Measurements from ENCODE around the gene HDAC4. TPM values are rescaled to one million over a fixed set of nuclear protein-coding genes. Genes with fewer than 3 reads are reported as not detected.

The HDAC4 gene
- total RNA-seq, 1 experiment from 2014 or later = 32.0 TPM

DNA sequence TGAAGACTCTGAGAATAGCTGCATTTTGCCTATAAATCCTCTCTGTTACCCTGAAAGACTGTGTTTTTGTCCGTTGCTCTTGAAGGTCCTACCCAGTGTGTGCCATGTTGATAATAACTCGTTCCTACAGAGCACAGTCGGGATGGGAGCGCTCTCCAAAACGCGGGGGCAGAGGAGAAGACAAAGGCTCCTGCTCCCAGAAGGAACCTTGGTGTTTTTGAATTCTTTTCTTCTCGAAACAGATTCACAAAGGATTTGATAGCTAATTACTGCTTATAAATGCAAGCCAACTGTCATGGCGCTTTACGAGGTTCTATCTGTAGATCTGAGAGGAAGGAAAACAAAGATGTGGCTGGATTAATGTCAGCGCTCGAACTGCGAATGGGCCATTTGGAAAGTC lies 19.3 kb upstream of the HDAC4 start:
- Histone ChIP-seq H3K4me2 (ENCODE audit: insufficient read depth, insufficient read length, low read length) (no peak overlapping the region), H3K79me2 (ENCODE audit: insufficient read depth, low read length) (no peaks in the 10 kb centered on the region), H2AFZ (ENCODE audit: low read length) (no peak overlapping the region), H3K18ac (ENCODE audit: insufficient read length, low read depth, low read length) (no peak overlapping the region), H3K14ac (ENCODE audit: insufficient read depth, low read length) (no peak overlapping the region), H3K79me1 (ENCODE audit: insufficient read depth, low read depth, low read length, poor library complexity, severe bottlenecking) (no peaks in the 10 kb centered on the region), H4K8ac (replicated peaks; ENCODE audit: insufficient read length, low read depth, low read length) (no peak overlapping the region), H3K4me1 (ENCODE audit: insufficient read depth, low read length) (no peaks in the 10 kb centered on the region), H3K27ac (ENCODE audit: insufficient read length, low read depth, low read length) (no peak overlapping the region), H3K23ac (ENCODE audit: insufficient read length, low read depth, low read length) (no peak overlapping the region), H2BK12ac (ENCODE audit: insufficient read length, low read depth, low read length) (no peak overlapping the region), H3K27me3 (ENCODE audit: insufficient read depth, low read length) (no peaks in the 10 kb centered on the region), H3K9ac (ENCODE audit: extremely low read depth, insufficient read length, low read length) (no peak overlapping the region), H3T11ph (ENCODE audit: low read length) (no peak overlapping the region), H4K5ac (ENCODE audit: insufficient read length, low read depth, low read length) (no peak overlapping the region), H3K23me2 (ENCODE audit: insufficient read length, low read depth, low read length, poor library complexity, severe bottlenecking) (no peaks in the 10 kb centered on the region), H4K91ac (ENCODE audit: insufficient read length, low read depth, low read length) (no peak overlapping the region), H2AK5ac (ENCODE audit: insufficient read length, low read length) (no peak overlapping the region), H2BK5ac (ENCODE audit: insufficient read length, low read length) (no peak overlapping the region), H3K9me3 (ENCODE audit: control insufficient read depth, low read depth, low read length) (no peaks in the 10 kb centered on the region), H3K4ac (ENCODE audit: low read depth, low read length) (no peak overlapping the region), H2BK20ac (ENCODE audit: low read depth, low read length, poor library complexity, severe bottlenecking) (no peak overlapping the region), H4K20me1 (ENCODE audit: control insufficient read depth, insufficient read depth, insufficient read length) (no peaks in the 10 kb centered on the region), H2BK15ac (ENCODE audit: low read depth, low read length) (no peak overlapping the region), H2BK120ac (ENCODE audit: low read depth, low read length, poor library complexity, severe bottlenecking) (no peak overlapping the region), H3K56ac (ENCODE audit: insufficient read length, low read depth, low read length) (no peak overlapping the region)
- peaks cover 6% of the 10 kb centered on the region for H3K27me3 Mint-ChIP-seq (ENCODE audit: low read depth)
- no peaks in the 10 kb centered on the region for H3K4me1 Mint-ChIP-seq
- no CpG with 5 or more reads among the region's 12 CpGs for WGBS (ENCODE audit: extremely low coverage, insufficient read length, low lambda C conversion rate)
- no peaks in the 10 kb centered on the region; a peak in 1 of 5 replicates for H3K9me3 Mint-ChIP-seq
- H3K4me3 Mint-ChIP-seq = no peak overlapping the region
- TF ChIP-seq, protein P1, sequence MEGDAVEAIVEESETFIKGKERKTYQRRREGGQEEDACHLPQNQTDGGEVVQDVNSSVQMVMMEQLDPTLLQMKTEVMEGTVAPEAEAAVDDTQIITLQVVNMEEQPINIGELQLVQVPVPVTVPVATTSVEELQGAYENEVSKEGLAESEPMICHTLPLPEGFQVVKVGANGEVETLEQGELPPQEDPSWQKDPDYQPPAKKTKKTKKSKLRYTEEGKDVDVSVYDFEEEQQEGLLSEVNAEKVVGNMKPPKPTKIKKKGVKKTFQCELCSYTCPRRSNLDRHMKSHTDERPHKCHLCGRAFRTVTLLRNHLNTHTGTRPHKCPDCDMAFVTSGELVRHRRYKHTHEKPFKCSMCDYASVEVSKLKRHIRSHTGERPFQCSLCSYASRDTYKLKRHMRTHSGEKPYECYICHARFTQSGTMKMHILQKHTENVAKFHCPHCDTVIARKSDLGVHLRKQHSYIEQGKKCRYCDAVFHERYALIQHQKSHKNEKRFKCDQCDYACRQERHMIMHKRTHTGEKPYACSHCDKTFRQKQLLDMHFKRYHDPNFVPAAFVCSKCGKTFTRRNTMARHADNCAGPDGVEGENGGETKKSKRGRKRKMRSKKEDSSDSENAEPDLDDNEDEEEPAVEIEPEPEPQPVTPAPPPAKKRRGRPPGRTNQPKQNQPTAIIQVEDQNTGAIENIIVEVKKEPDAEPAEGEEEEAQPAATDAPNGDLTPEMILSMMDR (conservative IDR thresholded peaks at IDR 0.05) = no peak
- no peak for DNase-seq
- no peak overlapping the region; a peak in 1 of 7 replicates for H3K27ac Mint-ChIP-seq
- H3K36me3 Mint-ChIP-seq (ENCODE audit: insufficient read depth in 1 of 3, low read depth in 3 of 3) = no peaks in the 10 kb centered on the region
